PC-9 (cell line): Measurements from ENCODE around the gene FAM98B.

Experiments used
- EZH2 ChIP-seq: fragments of 200-600 bp; sonication (generic); IDR thresholded peaks from 2 replicates; pipeline ENCODE4 v1.8.0; 2017; ENCODE audit warnings: antibody characterized with exemption, low read depth
- TF ChIP-seq, protein P1 (sequence below): fragments of 200-600 bp; sonication (generic); conservative IDR thresholded peaks from 2 replicates; pipeline ENCODE4 v1.6.1; 2017; ENCODE audit warnings: mixed run types, antibody characterized with exemption, mild to moderate bottlenecking, moderate library complexity

DNA sequence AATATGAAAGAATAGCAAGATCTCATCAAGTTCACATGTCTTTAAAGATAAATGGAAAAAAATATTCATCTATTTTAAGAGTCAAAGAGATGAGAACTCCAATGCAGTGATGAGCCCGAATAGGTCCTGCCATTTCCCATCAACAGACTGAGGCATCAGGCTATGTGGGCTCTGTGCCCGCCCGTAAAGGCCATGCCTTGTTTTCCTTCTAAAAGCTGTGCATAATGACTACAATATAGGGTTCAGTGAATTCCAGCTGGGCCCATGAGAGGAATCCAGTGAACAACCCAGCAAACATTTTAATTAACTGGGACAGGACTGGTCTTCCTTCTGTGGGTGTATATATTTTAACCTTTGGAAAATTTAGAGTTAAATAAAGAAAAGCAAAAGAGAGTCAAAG, 66.1 kb downstream of the FAM98B start:
- TF ChIP-seq, protein P1, sequence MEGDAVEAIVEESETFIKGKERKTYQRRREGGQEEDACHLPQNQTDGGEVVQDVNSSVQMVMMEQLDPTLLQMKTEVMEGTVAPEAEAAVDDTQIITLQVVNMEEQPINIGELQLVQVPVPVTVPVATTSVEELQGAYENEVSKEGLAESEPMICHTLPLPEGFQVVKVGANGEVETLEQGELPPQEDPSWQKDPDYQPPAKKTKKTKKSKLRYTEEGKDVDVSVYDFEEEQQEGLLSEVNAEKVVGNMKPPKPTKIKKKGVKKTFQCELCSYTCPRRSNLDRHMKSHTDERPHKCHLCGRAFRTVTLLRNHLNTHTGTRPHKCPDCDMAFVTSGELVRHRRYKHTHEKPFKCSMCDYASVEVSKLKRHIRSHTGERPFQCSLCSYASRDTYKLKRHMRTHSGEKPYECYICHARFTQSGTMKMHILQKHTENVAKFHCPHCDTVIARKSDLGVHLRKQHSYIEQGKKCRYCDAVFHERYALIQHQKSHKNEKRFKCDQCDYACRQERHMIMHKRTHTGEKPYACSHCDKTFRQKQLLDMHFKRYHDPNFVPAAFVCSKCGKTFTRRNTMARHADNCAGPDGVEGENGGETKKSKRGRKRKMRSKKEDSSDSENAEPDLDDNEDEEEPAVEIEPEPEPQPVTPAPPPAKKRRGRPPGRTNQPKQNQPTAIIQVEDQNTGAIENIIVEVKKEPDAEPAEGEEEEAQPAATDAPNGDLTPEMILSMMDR, result no peak
- TF ChIP-seq EZH2, result no peak
